Fibroblast of skin of left biceps (primary cell): ENCODE results near the gene NR0B2.

Experiments used
- DNase-seq, 2 experiments: peaks; one replicate each; pipeline ENCODE4 v3.0.0-alpha.2; 2013; ENCODE audit warnings: low read depth in 2 of 2

The NR0B2 gene

DNA sequence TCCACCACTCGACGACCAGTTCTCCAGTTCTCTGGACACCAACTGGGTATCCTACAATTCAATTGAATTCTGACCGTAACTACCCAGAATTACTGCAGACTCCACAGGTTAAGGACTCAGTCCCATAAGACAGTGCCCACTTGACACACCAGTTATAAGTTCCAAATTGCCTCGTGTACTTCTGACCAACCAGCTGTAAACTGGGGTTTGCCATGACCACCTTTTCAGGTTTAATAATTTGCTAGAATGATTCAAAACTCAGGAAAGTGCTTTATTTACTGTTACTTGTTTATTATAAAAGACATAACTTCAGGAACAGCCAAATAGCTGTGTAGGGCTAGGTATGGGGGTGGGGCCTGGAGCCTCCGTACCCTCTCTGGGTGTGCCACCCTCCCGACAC, 23.0 kb upstream of the NR0B2 start:
- DNase-seq, result no peak

DNA sequence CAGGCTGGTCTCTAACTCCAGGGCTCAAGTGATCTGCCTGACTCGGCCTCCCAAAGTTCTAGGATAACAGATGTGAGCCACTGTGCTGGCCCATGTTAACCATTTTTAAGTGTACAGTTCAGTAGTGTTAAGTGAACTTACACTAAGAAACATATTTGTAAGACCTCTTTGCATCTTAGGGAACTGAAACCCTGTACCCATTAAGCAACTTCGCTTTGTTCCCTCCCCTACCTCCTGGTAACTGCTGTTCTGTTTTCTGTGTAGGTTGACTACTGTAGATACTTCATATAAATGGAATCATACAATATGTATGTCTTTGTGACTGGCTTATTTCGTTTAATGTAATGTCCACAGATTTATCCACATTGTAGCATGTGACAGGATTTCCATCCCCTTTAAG, 18.8 kb upstream of the NR0B2 start:
- DNase-seq, result no peak

GRCh38 chr1:26923711-26924110, 9.9 kb upstream of the NR0B2 start:
- DNase-seq, result no peak

DNA sequence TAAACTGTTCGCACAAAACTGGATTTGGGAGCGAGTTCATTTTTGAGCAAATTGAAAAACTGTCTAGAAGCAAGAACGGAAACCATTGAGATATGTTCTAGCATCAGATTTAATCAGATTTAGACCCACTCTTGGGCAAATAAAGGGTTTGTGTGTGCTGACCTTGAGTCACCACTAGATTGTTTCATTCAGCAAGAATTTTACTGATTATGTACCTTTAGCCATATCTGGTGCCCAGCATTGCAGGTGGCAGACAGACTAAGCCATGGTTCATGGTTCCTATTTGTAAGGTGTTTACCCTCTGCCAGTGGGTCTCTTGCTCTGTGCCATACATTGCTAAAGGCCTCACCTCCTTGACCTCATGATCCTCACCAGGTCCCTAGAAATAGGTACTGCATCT, 9.1 kb upstream of the NR0B2 start:
- DNase-seq, result no peak

- DNase-seq, result no peak
Measured at GRCh38 chr1:26922431-26922729, 8.6 kb upstream of the NR0B2 start.

GRCh38 chr1:26921540-26922430, 8.0 kb upstream of the NR0B2 start, which contains the start of gene NUDC:
Gene NUDC, plus strand, starts transcription at chr1:26921743. Its CDS starts 106 bp downstream, at chr1:26921849.
- peak; percentile 85 to 88 for DNase-seq

DNA sequence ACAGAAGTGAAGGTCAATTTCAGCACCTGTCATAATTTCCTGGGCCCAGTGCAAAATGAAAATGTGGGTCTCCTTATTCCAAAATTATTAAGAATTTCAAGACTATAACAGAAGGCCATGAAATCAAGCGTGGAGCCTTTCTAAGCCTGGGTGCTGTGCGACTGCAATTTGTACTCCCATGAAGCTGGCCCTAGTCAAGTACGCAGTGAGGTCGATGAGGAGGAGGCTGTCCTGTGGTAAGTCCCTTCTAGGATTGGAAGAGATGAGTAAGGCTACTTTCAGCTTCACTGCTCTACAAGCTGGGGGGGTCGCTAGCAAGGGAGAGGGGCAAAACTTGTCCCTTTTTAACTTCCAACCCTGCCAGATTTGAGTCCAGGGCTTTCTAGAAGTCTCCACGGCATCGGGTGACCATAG, 7.4 kb upstream of the NR0B2 start:
- no peak for DNase-seq

- no peak for DNase-seq
Measured at GRCh38 chr1:26915204-26915842, 1.5 kb upstream of the NR0B2 start.

DNA sequence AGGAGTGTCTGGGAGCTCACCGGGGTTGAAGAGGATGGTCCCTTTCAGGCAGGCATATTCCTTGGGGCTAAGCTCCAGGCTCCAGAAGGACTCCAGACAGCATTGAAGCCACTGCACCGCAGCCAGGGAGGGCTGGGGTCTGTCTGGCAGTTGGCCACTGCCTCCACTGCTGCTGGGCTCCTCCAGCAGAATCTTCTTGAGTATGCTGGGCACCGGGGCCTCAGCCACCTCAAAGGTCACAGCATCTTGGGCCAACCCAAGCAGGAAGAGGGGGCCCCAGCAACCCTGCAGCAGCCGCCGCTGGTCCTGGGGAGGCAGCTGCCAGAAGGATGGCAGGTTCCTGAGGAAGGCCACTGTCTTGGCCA, 404 bp downstream of the NR0B2 start:
- no peak for DNase-seq

DNA sequence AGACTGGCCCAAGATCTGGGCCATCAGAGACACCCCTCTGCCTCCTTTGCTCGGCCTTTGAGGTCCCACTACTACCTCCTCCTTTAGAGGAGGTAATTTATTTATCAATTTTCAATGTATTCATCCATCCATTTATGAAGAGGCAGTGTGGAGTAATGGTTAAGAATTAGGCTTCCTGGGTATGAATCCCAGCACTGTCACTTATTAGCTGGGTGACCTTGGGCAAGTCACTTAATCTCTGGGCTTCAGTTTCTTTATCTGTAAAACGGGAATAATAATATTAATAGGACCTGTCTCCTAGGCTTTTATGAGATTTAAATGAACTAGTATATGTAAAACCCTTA, 1.7 kb downstream of the NR0B2 start:
- no peak for DNase-seq

GRCh38 chr1:26911399-26912146, 2.2 kb downstream of the NR0B2 start:
- no peak for DNase-seq

DNA sequence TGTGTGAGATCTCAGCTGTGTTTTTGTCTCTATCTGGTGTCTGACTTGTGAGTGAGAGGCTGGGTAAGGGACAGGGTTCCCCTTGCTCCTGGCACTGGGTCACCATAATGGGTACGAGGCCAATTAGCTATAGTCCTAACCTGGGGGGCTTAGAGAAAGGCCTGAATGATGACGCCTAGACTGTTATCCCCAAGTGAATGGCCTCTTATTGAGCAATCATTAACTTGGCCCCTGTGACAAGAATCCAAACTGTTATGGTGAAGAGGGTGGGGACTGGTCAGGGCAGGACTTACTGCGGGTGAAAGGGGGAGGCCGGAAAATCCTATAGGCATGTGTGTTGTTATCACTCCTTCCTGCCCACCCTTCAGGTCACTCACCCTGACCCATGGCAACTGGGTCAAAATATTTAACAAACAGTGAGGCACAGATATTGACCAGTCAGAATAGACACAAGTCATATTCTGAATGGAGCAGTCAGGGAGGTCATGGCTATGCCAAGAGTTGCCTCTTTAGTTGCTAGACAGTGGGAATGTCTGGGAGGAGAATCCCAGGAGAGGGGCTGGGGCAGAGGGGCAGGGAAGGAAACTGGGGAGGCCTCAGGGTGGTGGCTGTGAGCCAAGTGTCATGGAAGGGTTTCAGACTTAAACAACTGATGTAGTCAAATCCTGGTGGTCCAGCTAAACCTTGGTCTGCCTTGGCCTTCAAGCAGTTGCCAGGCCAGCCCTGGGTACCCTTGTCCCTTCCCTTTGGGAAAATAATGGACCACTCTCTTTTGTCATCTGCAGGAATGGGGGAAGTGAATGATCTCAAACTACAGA, 3.2 kb downstream of the NR0B2 start:
- no peak for DNase-seq

GRCh38 chr1:26909951-26910342, 3.8 kb downstream of the NR0B2 start:
- no peak for DNase-seq

- no peak for DNase-seq
Measured at GRCh38 chr1:26907071-26907917, 6.5 kb downstream of the NR0B2 start.

GRCh38 chr1:26900815-26901511, 12.8 kb downstream of the NR0B2 start:
- no peak for DNase-seq

GRCh38 chr1:26900001-26900814, 13.6 kb downstream of the NR0B2 start, which contains the start of gene GPATCH3:
Gene GPATCH3, minus strand, starts transcription at chr1:26900467. Its CDS starts 25 bp downstream, at chr1:26900442.
- peak; percentile 86 for DNase-seq

DNA sequence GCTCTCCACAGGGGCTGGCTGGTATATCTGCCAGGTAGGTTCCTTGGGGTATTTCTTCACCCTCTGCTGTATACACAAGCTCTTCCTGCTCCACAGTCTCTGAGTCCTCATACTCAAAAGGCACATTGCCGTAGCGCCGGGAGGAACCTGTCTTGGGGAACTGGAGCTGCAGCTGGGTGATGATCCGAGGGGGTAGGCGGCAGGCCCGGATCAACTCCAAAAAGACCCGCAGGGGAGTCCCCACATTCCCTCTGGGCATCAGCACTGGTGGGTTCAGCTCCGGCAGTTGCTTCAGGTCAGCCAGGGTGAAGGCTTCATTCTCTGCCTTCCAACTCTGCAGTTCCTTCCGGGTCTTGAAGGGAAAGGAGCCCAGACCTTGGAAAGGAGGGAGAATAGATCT, 16.4 kb downstream of the NR0B2 start:
- no peak for DNase-seq

- DNase-seq, result no peak
Measured at GRCh38 chr1:26894263-26894662, 19.5 kb downstream of the NR0B2 start.

DNA sequence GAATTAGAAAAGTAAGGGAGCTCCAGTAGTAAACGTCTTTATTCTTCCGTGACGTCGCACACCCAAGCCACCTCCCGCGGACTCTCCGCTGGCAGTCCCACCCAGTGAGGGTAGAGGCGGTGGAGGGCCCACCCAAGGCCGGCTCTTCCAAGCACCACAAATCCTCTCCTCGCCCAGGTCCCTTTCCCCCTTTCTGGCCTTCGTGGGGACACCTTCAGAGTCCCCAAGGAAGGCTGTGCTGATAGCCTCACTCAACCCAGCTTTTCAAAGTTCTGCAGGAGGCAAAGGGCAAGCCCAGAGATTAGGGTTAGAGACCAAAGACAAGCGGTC, 23.3 kb downstream of the NR0B2 start:
- DNase-seq, result no peak
